ENCODE results near the gene ZSWIM3. TPM values are rescaled to one million over a fixed set of nuclear protein-coding genes. Genes with fewer than 3 reads are reported as not detected.

ZSWIM3 gene
- total and polyA plus RNA-seq, 2 of the 13 experiments (the other 11 are each of a cell fraction or from before 2014, with no cell fraction given): 5.2 to 5.8 TPM

GRCh38 chr20:45890985-45891983, 33.9 kb downstream of the ZSWIM3 start, which contains the start of the genes CTSA and NEURL2 (continued):
- TF ChIP-seq ZHX1 (CRISPR knock-in tag; IDR thresholded peaks at IDR 0.05; ENCODE audit: low read depth) (peak; percentile 96), HNF4A (CRISPR knock-in tag; IDR thresholded peaks at IDR 0.05) (peak; percentile 100), ZNF281 (CRISPR knock-in tag; IDR thresholded peaks at IDR 0.05; ENCODE audit: borderline replicate concordance) (peak; percentile 98), SATB2 (CRISPR knock-in tag; IDR thresholded peaks at IDR 0.05) (peak; percentile 93), SMAD1 (CRISPR knock-in tag; IDR thresholded peaks at IDR 0.05; ENCODE audit: borderline replicate concordance, low read depth) (peak; percentile 90; the same call in 1 of the 2 replicates), KDM5B (CRISPR knock-in tag; IDR thresholded peaks at IDR 0.05; ENCODE audit: borderline replicate concordance) (peak; percentile 96; the same call in 1 of the 2 replicates), E2F5 (CRISPR knock-in tag; conservative IDR thresholded peaks at IDR 0.05) (peak; percentile 88), STAT6 (CRISPR knock-in tag; IDR thresholded peaks at IDR 0.05; ENCODE audit: borderline replicate concordance) (peak; percentile 93), PLSCR1 (CRISPR knock-in tag; IDR thresholded peaks at IDR 0.05; ENCODE audit: borderline replicate concordance) (peak; percentile 94; the same call in 1 of the 2 replicates), FOXK2 (IDR thresholded peaks at IDR 0.05) (peak; percentile 84), RNF2 (conservative IDR thresholded peaks at IDR 0.05; ENCODE audit: low read depth) (peak; percentile 97), CENPT (CRISPR knock-in tag; IDR thresholded peaks at IDR 0.05; ENCODE audit: low read depth) (peak; percentile 25), NFYB (CRISPR knock-in tag; IDR thresholded peaks at IDR 0.05) (peak; percentile 52; the same call in 1 of the 2 replicates), HNF4G (IDR thresholded peaks at IDR 0.05; ENCODE audit: borderline replicate concordance, low read depth, low read length) (peak; percentile 97), HNF4G (CRISPR knock-in tag; IDR thresholded peaks at IDR 0.05; ENCODE audit: borderline replicate concordance, low read depth) (peak; percentile 99), HOXD1 (CRISPR knock-in tag; IDR thresholded peaks at IDR 0.05) (peak; percentile 95), ZNF350 (CRISPR knock-in tag; IDR thresholded peaks at IDR 0.05; ENCODE audit: borderline replicate concordance, low read depth) (peak; percentile 99), RBAK (CRISPR knock-in tag; IDR thresholded peaks at IDR 0.05) (peak; percentile 87)

Measured in HepG2 (cell line).